ENCODE results near the gene PRRX2. TPM values are rescaled to one million over a fixed set of nuclear protein-coding genes. Genes with fewer than 3 reads are reported as not detected.
"Not testable (repeated sequence)": the region's sequence is repeated elsewhere in the genome, so short reads cannot be mapped to it uniquely, and the experiment has no call there.

The PRRX2 gene
- total and polyA plus RNA-seq, 3 donors from 2014 or later = 14.6 to 19.1 (median 15.3) TPM

DNA sequence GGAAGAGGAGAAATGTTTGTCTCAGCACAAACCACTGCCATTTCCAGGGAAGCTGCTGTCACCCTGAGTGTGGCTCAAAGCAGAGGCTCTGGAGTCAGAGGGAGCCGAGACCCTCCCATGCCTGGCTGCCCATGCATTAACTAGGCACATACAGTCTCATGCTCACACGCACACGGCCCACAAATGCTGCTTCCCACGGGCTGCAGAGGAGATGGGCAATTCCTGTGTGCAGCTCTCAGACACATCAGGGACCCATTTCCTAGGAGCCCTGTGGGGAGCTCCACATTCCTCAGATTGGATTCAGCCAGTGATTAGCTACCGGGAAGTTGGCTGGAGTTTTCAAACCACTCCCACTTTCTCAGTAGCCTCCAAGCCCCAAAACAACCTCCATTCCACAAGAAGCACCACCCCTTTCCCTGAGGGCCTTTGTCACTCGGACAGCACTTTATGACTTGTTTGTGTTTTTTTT, 96.5 kb downstream of the PRRX2 start:
- Histone ChIP-seq H3K4me1 (no peaks in the 10 kb centered on the region), H3K36me3 (ENCODE audit: low read depth, missing control alignments) (no peaks in the 10 kb centered on the region), H3K27ac (no peak overlapping the region), H3K27me3 (no peaks in the 10 kb centered on the region), H3K4me3 (no peak overlapping the region), H3K9me3 (no peaks in the 10 kb centered on the region)
- 19 to 50% methylated on average over 2 to 6 of the region's 6 CpGs for WGBS, 2 donors
- TF ChIP-seq POLR2A (IDR thresholded peaks at IDR 0.05) = no peak
- TF ChIP-seq, protein P1, sequence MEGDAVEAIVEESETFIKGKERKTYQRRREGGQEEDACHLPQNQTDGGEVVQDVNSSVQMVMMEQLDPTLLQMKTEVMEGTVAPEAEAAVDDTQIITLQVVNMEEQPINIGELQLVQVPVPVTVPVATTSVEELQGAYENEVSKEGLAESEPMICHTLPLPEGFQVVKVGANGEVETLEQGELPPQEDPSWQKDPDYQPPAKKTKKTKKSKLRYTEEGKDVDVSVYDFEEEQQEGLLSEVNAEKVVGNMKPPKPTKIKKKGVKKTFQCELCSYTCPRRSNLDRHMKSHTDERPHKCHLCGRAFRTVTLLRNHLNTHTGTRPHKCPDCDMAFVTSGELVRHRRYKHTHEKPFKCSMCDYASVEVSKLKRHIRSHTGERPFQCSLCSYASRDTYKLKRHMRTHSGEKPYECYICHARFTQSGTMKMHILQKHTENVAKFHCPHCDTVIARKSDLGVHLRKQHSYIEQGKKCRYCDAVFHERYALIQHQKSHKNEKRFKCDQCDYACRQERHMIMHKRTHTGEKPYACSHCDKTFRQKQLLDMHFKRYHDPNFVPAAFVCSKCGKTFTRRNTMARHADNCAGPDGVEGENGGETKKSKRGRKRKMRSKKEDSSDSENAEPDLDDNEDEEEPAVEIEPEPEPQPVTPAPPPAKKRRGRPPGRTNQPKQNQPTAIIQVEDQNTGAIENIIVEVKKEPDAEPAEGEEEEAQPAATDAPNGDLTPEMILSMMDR (IDR thresholded peaks at IDR 0.05) = no peak
- intact Hi-C loops (cut with DNase I; ENCODE audit: low total_unique reads) = no loop called here
- DNase-seq = no peak

DNA sequence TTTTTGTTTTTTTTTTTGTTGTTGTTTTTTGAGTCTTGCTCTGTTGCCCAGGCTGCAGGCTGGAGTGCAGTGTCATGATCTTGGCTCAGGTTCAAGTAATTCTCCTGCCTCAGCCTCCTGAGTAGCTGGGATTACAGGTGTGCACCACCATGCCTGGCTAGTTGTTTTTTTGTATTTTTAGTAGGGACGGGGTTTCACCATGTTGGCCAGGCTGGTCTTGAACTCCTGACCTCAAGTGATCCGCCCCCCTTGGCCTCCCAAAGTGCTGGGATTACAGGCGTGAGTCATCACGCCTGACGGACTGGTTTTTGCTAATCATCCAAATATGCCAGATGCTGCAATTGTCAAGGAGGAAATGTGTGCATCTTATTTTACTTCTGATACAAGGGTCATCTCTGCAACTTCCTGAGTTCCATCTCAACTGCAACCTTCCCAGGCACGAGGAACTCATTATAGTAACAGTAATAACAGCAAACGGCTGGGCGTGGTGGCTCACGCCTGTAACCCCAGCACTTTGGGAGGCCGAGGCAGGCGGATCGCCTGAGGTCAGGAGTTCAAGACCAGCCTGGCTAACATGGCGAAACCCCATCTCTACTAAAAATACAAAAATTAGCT, 97.0 kb downstream of the PRRX2 start:
- H3K4me3 ChIP-seq; H3K9me3 ChIP-seq; H3K36me3 ChIP-seq (ENCODE audit: low read depth, missing control alignments); H3K27me3 ChIP-seq; intact Hi-C loops (cut with DNase I; ENCODE audit: low total_unique reads); H3K4me1 ChIP-seq; DNase-seq: not testable (repeated sequence)
- H3K27ac ChIP-seq = peak overlapping the region in 1 of 2 donors; percentile 29
- 76 to 84% methylated on average over 12 to 13 of the region's 13 CpGs for WGBS, 2 donors

DNA sequence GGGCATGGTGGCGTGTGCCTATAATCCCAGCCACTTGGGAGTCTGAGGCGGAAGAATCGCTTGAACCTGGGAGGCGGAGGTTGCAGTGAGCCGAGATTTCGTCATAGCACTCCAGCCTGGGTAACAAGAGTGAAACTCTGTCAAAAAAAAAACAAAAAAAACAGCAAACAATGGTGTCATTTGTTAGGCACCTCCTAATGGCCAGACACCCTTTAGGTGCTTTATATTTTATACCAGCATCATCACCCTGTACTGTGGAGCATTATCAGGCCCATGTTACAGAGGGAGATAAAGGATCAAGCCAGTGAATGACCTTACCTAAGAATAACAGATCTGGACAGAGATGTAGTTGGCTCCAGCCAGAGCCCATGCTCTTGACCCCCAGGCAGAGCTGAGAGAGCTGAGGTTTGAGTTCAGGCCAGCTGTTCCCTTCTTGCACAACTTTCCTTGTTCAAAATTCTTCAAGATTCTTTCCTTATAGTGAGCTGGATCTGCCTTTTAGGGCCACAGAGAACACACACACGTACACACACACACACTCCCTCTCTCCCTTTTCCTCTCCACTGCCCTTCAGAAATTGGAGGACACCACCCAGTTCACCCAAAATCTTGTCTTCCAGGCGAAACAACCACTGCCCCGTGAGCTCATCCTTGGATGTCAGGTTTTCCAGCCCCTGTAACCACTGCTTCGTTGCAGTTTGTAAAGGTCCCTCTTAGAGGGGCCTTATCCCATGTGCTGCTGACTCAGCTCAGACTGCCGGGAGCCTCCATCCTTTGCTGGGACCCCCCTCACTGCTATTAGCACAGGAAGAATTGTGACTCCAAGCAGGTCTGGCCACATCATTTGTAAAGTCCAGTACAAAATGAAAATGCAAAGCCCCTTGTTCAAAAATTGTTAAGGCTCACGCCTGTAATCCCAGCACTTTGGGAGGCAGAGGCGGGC, 97.8 kb downstream of the PRRX2 start:
- Histone ChIP-seq H3K9me3 (no peaks in the 10 kb centered on the region), H3K27ac (peak overlapping the region in 1 of 2 donors; percentile 29), H3K27me3 (no peaks in the 10 kb centered on the region), H3K36me3 (ENCODE audit: low read depth, missing control alignments) (no peaks in the 10 kb centered on the region), H3K4me3 (no peak overlapping the region), H3K4me1 (no peaks in the 10 kb centered on the region)
- WGBS, 2 donors = 79% methylated on average over 13 of the region's 13 CpGs
- no peak for TF ChIP-seq POLR2A (IDR thresholded peaks at IDR 0.05)
- TF ChIP-seq, protein P1 (IDR thresholded peaks at IDR 0.05) = no peak
- DNase-seq = no peak
- intact Hi-C loops (cut with DNase I; ENCODE audit: low total_unique reads) = no loop called here

DNA sequence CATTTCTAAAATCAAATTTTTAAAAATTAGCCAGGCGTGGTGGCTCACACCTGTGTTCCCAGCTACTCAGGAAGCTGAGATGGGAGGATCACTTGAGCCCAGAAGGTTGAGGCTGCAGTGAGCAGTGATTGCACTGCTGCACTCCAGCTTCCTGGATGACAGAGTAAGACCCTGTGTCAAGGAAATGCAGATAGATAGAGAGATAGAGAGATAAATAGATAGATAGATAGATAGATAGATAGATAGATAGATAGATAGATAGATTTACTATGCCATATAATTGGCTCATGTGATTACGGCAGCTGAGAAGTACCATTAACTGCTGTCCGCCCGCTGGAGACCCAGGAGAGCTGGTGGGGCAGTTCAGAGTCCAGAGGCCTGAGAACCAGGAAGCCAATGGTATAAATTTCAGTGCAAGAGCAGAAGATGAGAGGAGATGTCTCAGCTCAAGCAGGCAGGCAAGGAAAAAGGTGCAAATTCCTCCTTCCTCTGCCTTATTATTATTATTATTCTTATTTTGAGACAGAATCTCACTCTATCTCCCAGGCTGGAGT, 100.4 kb downstream of the PRRX2 start:
- DNase-seq = no peak
- no peaks in the 10 kb centered on the region for H3K36me3 ChIP-seq (ENCODE audit: low read depth, missing control alignments)
- intact Hi-C loops (cut with DNase I; ENCODE audit: low total_unique reads) = no loop called here
- no peak overlapping the region for H3K4me3 ChIP-seq
- no peaks in the 10 kb centered on the region for H3K9me3 ChIP-seq
- TF ChIP-seq, protein P1 (IDR thresholded peaks at IDR 0.05) = no peak
- TF ChIP-seq POLR2A (IDR thresholded peaks at IDR 0.05) = no peak
- H3K27me3 ChIP-seq = no peaks in the 10 kb centered on the region
- no peaks in the 10 kb centered on the region for H3K4me1 ChIP-seq
- H3K27ac ChIP-seq = no peak overlapping the region
- WGBS, 2 donors = 88 to 92% methylated on average over 4 of the region's 4 CpGs

DNA sequence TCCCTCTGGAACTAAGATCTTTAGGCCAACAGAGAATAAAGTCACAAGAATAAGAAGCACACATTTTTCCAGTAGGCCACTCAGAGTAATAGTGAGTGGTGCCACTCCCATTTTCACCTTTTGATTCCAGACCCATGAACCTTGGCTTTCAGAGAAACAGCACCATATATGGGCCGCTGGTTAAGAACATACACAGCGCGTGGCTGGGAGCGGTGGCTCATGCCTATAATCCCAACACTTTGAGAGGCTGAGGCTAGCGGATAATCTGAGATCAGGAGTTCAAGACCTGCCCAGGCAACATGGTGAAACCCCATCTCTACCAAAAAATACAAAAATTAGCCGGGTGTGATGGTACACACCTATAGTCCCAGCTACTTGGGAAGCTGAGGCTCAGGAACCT, 103.0 kb downstream of the PRRX2 start:
- Histone ChIP-seq H3K27ac (no peak overlapping the region), H3K27me3 (no peaks in the 10 kb centered on the region), H3K9me3 (no peaks in the 10 kb centered on the region), H3K4me3 (no peak overlapping the region), H3K36me3 (ENCODE audit: low read depth, missing control alignments) (no peaks in the 10 kb centered on the region), H3K4me1 (peaks cover 3% of the 10 kb centered on the region)
- DNase-seq = no peak
- intact Hi-C loops (cut with DNase I; ENCODE audit: low total_unique reads) = no loop called here
- TF ChIP-seq POLR2A (IDR thresholded peaks at IDR 0.05) = no peak
- TF ChIP-seq, protein P1 (IDR thresholded peaks at IDR 0.05) = no peak
- WGBS, 2 donors = 90 to 97% methylated on average over 6 of the region's 6 CpGs
